T-helper 9 cell (primary cell): Measurements from ENCODE around the gene PIWIL4.

Experiments
- DNase-seq: peaks from one replicate; pipeline ENCODE4 v3.0.0-alpha.2; 2020
- total RNA-seq, 2 donors: gene quantifications; one replicate each; lab custom pipeline; 2026; lab: John Stamatoyannopoulos, UW

The PIWIL4 gene
- total RNA-seq, result 2.7 to 3.1 reads per million in 2 donors

GRCh38 chr11:94567181-94567670, at the start of gene PIWIL4:
PIWIL4 (plus strand) TSS chr11:94567368; CDS start chr11:94567519, 151 bp downstream.
- DNase-seq, result no peak

- no peak for DNase-seq
Measured at GRCh38 chr11:94518300-94518699, 48.9 kb upstream of the PIWIL4 start.

GRCh38 chr11:94519478-94520084, 47.6 kb upstream of the PIWIL4 start:
- no peak for DNase-seq

- DNase-seq, result no peak
Measured at GRCh38 chr11:94521684-94522083, 45.5 kb upstream of the PIWIL4 start.

- DNase-seq, result no peak
Measured at GRCh38 chr11:94524341-94524740, 42.8 kb upstream of the PIWIL4 start.

- no peak for DNase-seq
Measured at GRCh38 chr11:94525546-94526324, 41.4 kb upstream of the PIWIL4 start.

GRCh38 chr11:94526645-94527438, 40.3 kb upstream of the PIWIL4 start:
- no peak for DNase-seq

GRCh38 chr11:94528551-94528950, 38.6 kb upstream of the PIWIL4 start:
- no peak for DNase-seq

- DNase-seq, result no peak
Measured at GRCh38 chr11:94532211-94532610, 35.0 kb upstream of the PIWIL4 start.

- DNase-seq, result no peak
Measured at GRCh38 chr11:94533206-94533605, 34.0 kb upstream of the PIWIL4 start.

GRCh38 chr11:94533696-94534630, 33.2 kb upstream of the PIWIL4 start:
- DNase-seq, result no peak

GRCh38 chr11:94536386-94536785, 30.8 kb upstream of the PIWIL4 start:
- no peak for DNase-seq

- no peak for DNase-seq
Measured at GRCh38 chr11:94537031-94537600, 30.1 kb upstream of the PIWIL4 start.

GRCh38 chr11:94539420-94539819, 27.7 kb upstream of the PIWIL4 start:
- DNase-seq, result no peak

- DNase-seq, result peak; percentile 57
Measured at GRCh38 chr11:94543695-94544645, 23.2 kb upstream of the PIWIL4 start, which contains the start of gene FUT4. FUT4 (plus strand) TSS chr11:94543921; CDS start chr11:94544134, 213 bp downstream.

- DNase-seq, result no peak
Measured at GRCh38 chr11:94544646-94545263, 22.4 kb upstream of the PIWIL4 start.

GRCh38 chr11:94545264-94546161, 21.7 kb upstream of the PIWIL4 start:
- no peak for DNase-seq

- no peak for DNase-seq
Measured at GRCh38 chr11:94546162-94546470, 21.1 kb upstream of the PIWIL4 start.

GRCh38 chr11:94546886-94547285, 20.3 kb upstream of the PIWIL4 start:
- DNase-seq, result no peak
